Fibroblast of lung (primary cell): ENCODE data around the gene SPNS3.

Experiments
- EZH2 ChIP-seq: IDR thresholded peaks from 2 replicates; pipeline ENCODE4 v1.5.1; 2012; ENCODE audit warnings: low read length, control low read depth, mild to moderate bottlenecking; ENCODE audit errors: missing control alignments
- TF ChIP-seq, protein P1 (sequence below), 2 donors: IDR thresholded peaks in 1 of 2; conservative IDR thresholded peaks in 1 of 2; 1 replicate in 1 of 2; 2 replicates in 1 of 2; pipeline ENCODE4 v1.5.1; 2011 to 2012; ENCODE audit warnings: low read length in 2 of 2, control low read depth in 1 of 2, inconsistent platforms in 1 of 2, low read depth in 1 of 2, mild to moderate bottlenecking in 1 of 2

DNA sequence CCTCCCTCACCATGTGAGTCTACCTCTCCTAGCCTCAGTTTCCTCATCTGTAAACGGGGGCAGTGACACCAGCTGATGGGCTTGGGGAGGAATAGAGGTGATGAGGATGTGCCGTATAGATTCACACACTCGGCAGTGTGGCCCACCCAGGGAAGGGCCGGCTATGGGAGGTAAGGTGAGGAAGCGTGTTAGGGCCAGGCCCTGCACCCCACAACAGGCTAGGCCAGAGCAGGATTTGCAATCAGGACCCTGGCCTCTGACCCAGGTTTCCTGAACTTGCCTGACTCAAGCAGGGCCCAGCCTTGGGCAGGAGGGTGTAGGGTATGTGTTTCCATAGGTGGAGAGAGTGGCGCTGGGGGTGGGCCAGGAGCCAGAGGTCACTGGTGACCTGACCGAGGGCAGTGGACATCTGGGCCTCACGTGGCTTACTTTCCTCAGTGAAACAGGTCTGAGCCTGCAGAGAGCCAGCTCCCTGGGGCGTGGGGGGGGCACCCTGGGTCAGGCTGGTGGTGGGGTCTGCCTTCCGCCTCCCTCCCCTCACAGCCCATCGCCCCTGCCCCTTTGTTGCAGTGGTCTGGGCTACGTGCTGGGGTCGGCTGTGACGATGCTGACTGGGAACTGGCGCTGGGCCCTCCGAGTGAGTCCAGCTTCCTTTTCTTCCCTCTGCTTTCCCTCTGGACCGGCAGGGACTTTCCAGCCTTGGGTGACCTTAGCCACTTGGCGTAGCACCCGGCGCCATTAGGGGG lies 12.8 kb downstream of the SPNS3 start:
- TF ChIP-seq, protein P1, sequence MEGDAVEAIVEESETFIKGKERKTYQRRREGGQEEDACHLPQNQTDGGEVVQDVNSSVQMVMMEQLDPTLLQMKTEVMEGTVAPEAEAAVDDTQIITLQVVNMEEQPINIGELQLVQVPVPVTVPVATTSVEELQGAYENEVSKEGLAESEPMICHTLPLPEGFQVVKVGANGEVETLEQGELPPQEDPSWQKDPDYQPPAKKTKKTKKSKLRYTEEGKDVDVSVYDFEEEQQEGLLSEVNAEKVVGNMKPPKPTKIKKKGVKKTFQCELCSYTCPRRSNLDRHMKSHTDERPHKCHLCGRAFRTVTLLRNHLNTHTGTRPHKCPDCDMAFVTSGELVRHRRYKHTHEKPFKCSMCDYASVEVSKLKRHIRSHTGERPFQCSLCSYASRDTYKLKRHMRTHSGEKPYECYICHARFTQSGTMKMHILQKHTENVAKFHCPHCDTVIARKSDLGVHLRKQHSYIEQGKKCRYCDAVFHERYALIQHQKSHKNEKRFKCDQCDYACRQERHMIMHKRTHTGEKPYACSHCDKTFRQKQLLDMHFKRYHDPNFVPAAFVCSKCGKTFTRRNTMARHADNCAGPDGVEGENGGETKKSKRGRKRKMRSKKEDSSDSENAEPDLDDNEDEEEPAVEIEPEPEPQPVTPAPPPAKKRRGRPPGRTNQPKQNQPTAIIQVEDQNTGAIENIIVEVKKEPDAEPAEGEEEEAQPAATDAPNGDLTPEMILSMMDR (conservative IDR thresholded peaks at IDR 0.05 in 1 of 2, IDR thresholded peaks at IDR 0.05 in 1 of 2; ENCODE audit: low read depth in 1 of 2, low read length in 2 of 2): no peak
- no peak for TF ChIP-seq EZH2
